SW 1271 (cell line): ENCODE data around the gene LAMTOR4.
"Not testable (repeated sequence)": the region's sequence is repeated elsewhere in the genome, so short reads cannot be mapped to it uniquely, and the experiment has no call there.

Experiments used
- DNase-seq, 2 experiments: peaks; one replicate each; lab custom pipeline; 2025; lab: John Stamatoyannopoulos, UW

The LAMTOR4 gene

GRCh38 chr7:100122568-100122967, 26.1 kb upstream of the LAMTOR4 start:
- DNase-seq: no peak

DNA sequence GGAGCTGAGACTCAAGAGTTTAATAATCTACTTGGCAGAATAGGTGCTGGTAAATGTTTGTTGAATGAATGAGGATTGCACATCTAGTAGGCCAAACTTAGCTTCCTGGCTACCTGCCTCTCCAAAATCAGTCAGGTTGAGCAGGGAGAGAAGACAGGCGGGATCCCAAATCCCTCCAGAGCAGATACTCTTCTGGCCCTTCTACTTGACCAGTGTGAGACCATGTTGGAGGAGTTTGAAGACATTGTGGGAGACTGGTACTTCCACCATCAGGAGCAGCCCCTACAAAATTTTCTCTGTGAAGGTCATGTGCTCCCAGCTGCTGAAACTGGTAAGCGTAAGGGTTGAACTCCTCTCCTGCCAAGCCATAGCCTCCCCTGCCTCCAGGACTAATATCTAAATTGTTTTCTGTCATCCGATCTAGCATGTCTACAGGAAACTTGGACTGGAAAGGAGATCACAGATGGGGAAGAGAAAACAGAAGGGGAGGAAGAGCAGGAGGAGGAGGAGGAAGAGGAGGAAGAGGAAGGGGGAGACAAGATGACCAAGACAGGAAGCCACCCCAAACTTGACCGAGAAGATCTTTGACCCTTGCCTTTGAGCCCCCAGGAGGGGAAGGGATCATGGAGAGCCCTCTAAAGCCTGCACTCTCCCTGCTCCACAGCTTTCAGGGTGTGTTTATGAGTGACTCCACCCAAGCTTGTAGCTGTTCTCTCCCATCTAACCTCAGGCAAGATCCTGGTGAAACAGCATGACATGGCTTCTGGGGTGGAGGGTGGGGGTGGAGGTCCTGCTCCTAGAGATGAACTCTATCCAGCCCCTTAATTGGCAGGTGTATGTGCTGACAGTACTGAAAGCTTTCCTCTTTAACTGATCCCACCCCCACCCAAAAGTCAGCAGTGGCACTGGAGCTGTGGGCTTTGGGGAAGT, 24.2 kb upstream of the LAMTOR4 start:
- no peak for DNase-seq

DNA sequence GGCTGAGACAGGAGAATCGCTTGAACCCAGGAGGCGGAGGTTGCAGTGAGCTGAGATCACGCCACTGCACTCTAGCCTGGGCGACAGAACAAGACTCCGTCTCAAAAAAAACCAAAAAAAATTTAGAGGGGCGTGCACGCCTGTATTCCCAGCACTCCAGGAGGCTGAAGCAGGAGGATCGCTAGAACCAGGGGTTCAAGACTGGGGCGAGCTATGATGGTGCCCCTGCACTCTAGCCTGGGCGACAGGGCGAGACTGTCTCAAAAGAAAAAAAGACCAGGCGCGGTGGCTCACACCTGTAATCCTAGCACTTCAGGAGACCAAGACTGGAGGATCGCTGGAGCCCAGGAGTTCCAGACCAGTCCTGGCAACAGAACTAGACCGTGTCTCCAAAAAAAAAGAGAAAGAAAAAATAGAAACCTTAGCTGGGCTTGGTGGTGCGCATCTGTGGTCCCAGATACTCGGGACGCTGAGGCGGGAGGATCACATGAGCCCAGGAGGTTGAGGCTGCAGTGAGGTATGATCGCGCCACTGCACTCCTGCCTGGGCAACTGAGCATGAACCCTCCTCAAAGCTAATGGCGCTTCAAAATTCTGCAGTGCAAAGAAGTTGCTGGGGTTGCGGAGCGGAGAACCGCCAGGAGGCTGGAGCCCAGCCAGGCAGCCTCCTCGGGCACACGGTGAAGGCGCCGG, 22.3 kb upstream of the LAMTOR4 start:
- DNase-seq: no peak

GRCh38 chr7:100126931-100127865, 21.5 kb upstream of the LAMTOR4 start, which contains the start of gene MBLAC1:
TSS of gene MBLAC1 (plus strand) at chr7:100126967. CDS start at chr7:100127396, 429 bp downstream.
- DNase-seq: peak; percentile 78 to 89

- no peak for DNase-seq
Measured at GRCh38 chr7:100127866-100128636, 20.7 kb upstream of the LAMTOR4 start.

DNA sequence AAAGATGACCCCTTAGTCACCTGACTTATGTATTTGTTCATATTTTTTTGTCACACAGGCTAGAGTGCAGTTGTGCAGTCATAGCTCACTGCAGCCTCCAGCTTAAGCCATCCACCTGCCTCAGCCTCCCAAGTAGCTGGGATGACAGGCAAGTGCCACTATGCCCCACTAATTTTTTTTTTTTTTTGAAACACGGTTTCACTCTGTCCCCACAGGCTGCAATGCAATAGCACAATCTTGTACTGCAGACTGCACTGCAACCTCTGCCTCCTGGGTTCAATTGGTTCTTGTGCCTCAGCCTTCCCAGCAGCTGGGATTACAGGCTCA, 20.1 kb upstream of the LAMTOR4 start:
- no peak for DNase-seq

- DNase-seq: not testable (repeated sequence)
Measured at GRCh38 chr7:100130220-100130607, 18.5 kb upstream of the LAMTOR4 start.

- peak in 1 of 2 experiments; percentile 36 for DNase-seq
Measured at GRCh38 chr7:100130608-100131453, 17.9 kb upstream of the LAMTOR4 start.

GRCh38 chr7:100132126-100132525, 16.6 kb upstream of the LAMTOR4 start:
- no peak for DNase-seq

GRCh38 chr7:100132697-100133151, 16.0 kb upstream of the LAMTOR4 start:
- peak in 1 of 2 experiments; percentile 52 for DNase-seq

DNA sequence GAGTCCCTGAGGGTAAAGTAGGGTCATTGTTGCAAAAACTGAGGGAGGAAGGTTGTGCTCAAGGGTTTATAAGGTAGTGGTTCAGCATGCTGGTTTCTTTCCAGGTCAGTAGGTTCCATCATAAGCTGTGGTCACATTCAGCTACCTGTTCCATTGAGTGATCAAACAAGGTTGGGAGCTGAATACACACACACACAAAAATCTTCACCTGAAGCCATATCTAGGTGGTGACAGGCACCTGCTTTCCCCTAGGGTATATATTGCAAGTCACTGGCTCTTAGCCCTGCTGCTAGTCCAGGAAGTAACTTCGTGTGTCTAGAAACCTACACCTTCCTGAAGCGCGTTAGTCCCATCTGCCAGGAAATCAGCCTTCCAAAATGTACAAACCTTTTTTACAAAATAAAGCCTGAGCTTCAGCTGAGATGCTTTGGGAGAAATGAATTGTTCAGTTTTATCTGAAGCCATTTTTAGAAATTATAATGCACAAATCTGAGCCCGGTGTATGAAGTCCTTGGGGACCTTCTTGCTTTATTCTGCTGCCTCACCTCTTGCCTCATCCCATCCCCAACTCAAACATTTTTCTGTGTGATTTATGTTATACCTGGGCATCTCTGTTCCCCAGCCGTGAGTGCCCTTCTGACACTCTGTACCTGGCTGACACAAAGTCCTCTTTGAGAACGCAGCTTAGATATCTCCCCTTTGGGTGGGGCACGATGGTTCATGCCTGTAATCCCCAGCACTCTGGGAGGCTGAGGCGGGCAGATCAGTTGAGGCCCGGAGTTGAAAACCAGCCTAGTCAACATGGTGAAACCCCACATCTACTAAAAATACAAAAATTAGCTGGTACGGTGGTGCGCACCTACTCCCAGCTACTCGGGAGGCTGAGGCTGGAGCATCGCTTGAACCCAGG, 10.6 kb upstream of the LAMTOR4 start:
- no peak for DNase-seq

DNA sequence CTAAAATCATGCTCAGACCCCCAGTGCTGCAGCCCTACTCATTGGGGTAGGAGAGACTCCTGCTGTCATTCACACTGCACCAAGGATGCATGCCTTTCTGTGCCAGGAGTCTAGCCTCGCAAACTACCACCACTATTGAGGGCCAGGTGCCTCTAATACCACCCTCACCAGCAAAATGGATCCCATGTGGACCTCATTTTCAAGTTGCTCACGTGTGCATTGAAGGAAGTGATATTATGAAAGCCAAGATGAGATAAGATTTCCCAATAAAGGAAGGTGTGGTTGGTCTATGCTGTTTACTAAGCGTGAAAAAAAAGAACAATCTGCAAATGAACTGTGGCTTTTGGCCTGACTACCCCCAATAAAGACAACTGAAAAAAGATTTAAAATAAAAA, 7.2 kb upstream of the LAMTOR4 start:
- DNase-seq: no peak

DNA sequence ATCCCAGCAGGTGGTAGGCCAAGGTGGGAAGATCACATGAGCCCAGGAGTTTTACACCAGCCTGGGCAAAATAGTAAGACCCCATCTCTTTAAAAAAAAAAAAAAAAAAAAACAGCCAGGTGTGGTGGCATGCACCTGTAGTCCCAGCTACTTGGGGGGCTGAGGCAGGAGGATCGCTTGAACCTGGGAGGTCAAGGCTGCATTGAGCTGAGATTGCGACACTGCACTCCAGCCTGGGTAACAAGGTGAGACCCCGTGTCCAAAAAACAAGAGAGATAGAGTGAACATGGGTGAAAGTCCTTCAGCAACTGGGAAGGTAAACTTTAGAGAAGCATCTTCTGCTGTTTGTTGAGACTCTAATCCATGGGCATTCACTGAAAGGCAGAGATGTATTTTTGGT, 6.3 kb upstream of the LAMTOR4 start:
- no peak for DNase-seq

GRCh38 chr7:100146350-100146749, 2.4 kb upstream of the LAMTOR4 start:
- DNase-seq: not testable (repeated sequence)

DNA sequence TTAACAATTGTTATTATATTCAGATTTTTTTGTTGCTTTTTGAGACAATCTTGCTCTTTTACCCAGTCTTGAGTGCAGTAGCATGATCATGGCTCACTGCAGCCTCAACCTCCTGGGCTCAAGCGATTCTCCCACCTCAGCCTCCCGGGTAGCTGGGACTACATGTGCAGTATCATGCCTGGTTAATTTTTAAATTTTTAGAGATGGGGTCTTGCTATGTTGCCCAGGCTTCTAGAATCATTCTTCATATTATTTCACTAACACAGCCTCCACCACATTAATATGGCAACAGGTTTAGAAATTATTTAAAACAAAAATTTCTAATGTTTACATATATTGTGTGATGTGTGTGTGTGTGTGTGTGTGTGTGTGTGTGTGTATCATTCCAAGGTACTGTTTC, 1.4 kb upstream of the LAMTOR4 start:
- DNase-seq: no peak

DNA sequence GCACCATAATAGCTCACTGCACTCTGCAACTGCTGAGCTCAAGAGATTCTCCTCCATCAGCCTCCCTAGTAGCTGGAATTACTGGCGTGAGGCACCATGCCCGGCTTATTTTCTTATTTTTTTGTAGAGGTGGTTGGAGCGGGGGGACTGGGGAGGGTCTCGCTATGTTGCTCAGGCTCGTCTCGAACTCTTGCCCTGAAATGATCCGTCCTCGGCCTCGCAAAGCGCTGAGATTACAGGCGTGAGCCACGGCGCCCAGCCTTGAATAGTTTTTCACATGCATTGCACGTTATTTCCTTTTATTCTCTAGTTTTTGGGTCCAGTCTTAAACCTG, 526 bp upstream of the LAMTOR4 start:
- DNase-seq: no peak

DNA sequence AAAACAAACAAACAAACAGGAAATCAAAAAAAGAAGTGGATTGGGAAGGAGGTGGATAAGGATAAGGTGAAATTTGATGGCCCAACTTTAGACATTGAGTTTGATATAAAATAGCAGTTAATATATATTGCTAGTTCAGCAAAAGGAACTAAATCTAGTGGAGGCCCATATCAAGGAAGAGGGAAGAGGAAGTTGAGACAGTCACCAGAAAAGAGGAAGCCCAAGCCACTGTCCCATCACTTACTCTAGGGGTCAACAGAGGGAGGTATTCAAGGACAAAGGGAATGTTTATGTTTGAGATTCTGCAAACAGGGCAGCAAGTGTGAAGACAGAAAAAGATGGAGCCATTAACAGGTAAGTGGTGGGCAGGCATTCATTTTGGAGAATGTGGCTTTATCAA, 3.7 kb downstream of the LAMTOR4 start:
- no peak for DNase-seq

GRCh38 chr7:100152937-100153666, 4.4 kb downstream of the LAMTOR4 start:
- DNase-seq: no peak
